ENCODE data around the gene GNG7.

Gene GNG7

DNA sequence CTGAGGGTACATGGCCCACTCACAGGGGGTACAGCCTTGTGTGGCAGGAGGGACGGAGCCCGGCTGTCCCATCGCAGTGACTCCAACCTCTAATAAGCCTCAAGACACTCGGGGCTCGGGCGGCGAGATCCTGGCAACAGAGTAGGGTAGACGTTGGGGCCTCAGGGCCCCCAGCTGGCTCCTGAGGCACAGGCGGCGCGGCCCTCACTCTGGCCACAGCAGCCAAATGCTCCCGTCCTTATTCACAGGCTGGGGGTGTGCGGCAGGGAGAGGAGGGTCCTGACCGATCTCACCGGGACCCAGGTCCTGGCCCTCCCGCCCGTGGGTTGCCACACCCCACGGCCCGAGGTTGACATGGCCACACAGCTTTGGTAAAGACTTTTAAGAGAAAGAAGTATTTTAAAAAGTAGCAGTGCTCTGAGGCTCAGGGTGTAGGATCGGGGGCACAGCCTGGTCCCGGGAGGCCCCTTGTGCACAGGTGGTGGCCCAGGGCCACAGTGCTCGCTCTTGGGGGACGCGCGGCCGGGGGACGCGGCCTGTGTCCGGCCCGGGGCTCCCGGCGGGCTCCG is 29.7 kb upstream of the GNG7 start:
- no peak for ATAC-seq
- no peak for TF ChIP-seq ZFP3 (CRISPR knock-in tag; IDR thresholded peaks at IDR 0.05)
- TF ChIP-seq, protein P1, sequence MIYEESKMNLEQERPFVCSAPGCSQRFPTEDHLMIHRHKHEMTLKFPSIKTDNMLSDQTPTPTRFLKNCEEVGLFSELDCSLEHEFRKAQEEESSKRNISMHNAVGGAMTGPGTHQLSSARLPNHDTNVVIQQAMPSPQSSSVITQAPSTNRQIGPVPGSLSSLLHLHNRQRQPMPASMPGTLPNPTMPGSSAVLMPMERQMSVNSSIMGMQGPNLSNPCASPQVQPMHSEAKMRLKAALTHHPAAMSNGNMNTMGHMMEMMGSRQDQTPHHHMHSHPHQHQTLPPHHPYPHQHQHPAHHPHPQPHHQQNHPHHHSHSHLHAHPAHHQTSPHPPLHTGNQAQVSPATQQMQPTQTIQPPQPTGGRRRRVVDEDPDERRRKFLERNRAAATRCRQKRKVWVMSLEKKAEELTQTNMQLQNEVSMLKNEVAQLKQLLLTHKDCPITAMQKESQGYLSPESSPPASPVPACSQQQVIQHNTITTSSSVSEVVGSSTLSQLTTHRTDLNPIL (CRISPR knock-in tag; IDR thresholded peaks at IDR 0.05; ENCODE audit: low read depth), result no peak
- no peak for TF ChIP-seq ZNF70 (CRISPR knock-in tag; IDR thresholded peaks at IDR 0.05)
- no peak for TF ChIP-seq ARNTL (CRISPR knock-in tag; IDR thresholded peaks at IDR 0.05; ENCODE audit: borderline replicate concordance, low read depth)
- no peak for TF ChIP-seq BACH2 (CRISPR knock-in tag; IDR thresholded peaks at IDR 0.05; ENCODE audit: borderline replicate concordance)
- TF ChIP-seq CSDC2 (CRISPR knock-in tag; IDR thresholded peaks at IDR 0.05), result no peak
- no peak for TF ChIP-seq RARB (CRISPR knock-in tag; IDR thresholded peaks at IDR 0.05)
- TF ChIP-seq, protein P2, sequence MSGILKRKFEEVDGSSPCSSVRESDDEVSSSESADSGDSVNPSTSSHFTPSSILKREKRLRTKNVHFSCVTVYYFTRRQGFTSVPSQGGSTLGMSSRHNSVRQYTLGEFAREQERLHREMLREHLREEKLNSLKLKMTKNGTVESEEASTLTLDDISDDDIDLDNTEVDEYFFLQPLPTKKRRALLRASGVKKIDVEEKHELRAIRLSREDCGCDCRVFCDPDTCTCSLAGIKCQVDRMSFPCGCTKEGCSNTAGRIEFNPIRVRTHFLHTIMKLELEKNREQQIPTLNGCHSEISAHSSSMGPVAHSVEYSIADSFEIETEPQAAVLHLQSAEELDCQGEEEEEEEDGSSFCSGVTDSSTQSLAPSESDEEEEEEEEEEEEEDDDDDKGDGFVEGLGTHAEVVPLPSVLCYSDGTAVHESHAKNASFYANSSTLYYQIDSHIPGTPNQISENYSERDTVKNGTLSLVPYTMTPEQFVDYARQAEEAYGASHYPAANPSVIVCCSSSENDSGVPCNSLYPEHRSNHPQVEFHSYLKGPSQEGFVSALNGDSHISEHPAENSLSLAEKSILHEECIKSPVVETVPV (CRISPR knock-in tag; IDR thresholded peaks at IDR 0.05), result no peak
- TF ChIP-seq SNAI2 (CRISPR knock-in tag; IDR thresholded peaks at IDR 0.05), result no peak
- no peak for TF ChIP-seq ZNF8 (CRISPR knock-in tag; IDR thresholded peaks at IDR 0.05)
- TF ChIP-seq, protein P3, sequence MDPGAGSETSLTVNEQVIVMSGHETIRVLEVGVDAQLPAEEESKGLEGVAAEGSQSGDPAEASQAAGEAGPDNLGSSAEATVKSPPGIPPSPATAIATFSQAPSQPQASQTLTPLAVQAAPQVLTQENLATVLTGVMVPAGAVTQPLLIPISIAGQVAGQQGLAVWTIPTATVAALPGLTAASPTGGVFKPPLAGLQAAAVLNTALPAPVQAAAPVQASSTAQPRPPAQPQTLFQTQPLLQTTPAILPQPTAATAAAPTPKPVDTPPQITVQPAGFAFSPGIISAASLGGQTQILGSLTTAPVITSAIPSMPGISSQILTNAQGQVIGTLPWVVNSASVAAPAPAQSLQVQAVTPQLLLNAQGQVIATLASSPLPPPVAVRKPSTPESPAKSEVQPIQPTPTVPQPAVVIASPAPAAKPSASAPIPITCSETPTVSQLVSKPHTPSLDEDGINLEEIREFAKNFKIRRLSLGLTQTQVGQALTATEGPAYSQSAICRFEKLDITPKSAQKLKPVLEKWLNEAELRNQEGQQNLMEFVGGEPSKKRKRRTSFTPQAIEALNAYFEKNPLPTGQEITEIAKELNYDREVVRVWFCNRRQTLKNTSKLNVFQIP (CRISPR knock-in tag; IDR thresholded peaks at IDR 0.05; ENCODE audit: borderline replicate concordance, low read depth), result no peak
- TF ChIP-seq ZNF565 (CRISPR knock-in tag; conservative IDR thresholded peaks at IDR 0.05; ENCODE audit: low read depth), result no peak

DNA sequence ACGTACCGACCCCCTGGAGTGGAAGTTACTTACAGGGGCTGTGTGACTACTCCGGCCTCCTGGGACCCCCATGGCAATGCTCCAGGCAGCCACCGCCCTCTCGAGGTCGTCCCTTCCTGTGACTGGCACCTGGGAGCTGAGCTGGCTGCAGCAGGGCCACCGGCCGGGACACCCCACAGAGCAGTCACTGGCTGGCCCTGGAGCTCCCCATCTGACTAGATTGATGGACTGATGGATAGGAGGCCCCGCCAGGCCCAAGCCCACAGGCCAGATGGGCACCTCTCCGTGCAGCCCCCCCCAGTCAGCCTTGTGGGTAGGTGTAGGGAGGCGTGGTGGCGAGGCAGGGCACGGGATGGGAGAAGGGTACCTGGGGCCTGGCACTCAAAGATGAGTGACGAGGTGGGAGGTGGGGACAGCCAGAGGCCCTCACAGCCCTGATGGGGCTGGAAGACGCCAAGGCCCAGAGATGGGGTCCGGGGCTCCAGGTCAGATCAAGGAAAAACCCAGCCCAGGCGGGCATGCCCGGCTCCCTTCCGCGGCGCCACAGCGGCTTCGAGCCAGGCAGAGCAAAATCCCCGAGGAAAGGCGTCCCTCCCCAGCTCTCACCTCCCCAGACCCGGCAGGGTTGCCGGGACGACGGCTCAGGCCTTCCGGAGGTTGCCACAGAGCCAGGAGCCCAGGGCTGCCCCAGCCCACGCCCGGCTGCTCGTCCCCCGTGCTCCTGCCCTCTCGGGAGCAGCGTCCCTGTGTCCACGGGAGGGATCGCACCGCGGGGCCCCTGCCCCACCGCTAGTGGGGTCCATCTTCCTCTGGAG is 28.9 kb upstream of the GNG7 start:
- TF ChIP-seq, protein P2 (CRISPR knock-in tag; IDR thresholded peaks at IDR 0.05), result no peak
- ATAC-seq, result no peak

DNA sequence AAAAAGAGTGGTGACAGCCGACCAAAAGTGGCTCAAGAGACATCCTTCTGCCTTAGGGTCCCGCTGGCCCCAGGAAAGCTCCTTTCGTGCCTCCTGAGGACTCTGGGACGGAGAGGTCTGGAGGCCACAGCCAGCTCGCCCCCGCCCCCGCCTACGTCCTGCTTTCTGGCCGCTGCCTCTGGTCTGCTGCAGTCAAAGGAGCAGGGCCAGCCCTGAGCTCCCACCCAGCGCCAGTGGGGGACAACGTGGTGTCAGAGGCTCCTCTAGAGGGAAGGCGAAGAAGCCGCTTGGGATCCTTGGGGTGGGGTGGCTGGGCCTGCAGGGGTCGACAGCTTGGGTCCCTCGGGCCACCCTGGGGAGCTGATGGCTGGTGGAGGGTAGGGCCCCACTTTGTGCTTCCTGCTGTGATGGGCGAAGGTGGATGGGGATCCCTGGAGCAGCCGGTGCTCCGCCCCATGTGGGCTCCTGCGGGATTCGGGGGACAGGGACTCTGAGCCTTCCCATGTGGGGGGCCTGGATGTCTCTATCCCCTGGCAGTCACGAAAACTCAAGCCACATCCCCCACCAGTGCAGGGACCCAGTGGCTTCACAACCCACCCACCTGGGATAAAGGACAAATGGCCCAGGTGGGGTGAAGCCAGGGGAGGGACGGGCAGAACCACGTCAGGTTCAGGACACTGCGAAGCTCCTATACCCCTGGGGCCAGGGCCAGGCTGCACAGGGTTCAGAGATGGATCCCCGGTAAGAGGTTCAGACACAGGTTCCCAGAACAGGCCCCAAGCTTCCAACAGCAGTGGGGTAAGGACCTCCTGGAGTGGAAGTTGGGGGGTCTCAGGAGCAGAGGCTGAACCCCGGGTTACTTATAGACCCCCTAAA is 27.7 kb upstream of the GNG7 start:
- TF ChIP-seq OSR1 (CRISPR knock-in tag; IDR thresholded peaks at IDR 0.05) (no peak), ZFP30 (CRISPR knock-in tag; IDR thresholded peaks at IDR 0.05) (no peak), ISL1 (CRISPR knock-in tag; IDR thresholded peaks at IDR 0.05) (no peak), CSDC2 (CRISPR knock-in tag; IDR thresholded peaks at IDR 0.05) (no peak), ZNF565 (CRISPR knock-in tag; conservative IDR thresholded peaks at IDR 0.05; ENCODE audit: low read depth) (no peak), ZNF8 (CRISPR knock-in tag; IDR thresholded peaks at IDR 0.05) (no peak), RARB (CRISPR knock-in tag; IDR thresholded peaks at IDR 0.05) (no peak), ZC3H10 (CRISPR knock-in tag; IDR thresholded peaks at IDR 0.05) (no peak), TOX (CRISPR knock-in tag; IDR thresholded peaks at IDR 0.05; ENCODE audit: borderline replicate concordance) (no peak)
- no peak for ATAC-seq

DNA sequence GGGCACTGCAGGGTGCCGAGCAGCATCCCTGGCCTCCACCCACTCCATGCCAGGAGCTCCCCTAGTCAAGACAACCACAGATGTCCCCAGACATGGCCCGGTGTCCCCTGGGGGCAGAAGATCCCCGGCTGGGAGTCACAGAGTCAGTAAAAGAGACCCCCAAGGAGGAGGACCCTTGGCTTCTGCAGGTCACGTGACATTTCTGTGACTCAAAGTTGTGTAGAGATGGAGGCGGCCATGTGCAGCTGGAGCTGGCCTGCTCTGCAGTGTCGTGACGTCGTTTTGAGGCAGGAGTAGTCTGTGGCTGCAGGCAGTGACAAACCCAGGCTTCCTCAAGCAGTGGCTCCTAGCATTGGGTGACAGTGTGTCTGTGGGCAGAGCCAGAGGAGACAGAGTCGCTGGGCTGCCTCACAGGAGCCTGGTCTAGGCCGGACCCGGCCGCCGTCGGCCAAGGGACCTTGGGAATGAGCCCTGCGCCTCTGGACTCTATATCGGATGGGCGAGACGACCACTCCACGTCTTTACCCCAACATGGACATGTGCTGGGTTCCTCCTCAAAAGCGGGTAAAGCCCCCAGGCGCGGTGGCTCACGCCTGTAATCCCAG is 26.4 kb upstream of the GNG7 start:
- no peak for ATAC-seq
- no peak for TF ChIP-seq ZC3H10 (CRISPR knock-in tag; IDR thresholded peaks at IDR 0.05)
- TF ChIP-seq, protein P4, sequence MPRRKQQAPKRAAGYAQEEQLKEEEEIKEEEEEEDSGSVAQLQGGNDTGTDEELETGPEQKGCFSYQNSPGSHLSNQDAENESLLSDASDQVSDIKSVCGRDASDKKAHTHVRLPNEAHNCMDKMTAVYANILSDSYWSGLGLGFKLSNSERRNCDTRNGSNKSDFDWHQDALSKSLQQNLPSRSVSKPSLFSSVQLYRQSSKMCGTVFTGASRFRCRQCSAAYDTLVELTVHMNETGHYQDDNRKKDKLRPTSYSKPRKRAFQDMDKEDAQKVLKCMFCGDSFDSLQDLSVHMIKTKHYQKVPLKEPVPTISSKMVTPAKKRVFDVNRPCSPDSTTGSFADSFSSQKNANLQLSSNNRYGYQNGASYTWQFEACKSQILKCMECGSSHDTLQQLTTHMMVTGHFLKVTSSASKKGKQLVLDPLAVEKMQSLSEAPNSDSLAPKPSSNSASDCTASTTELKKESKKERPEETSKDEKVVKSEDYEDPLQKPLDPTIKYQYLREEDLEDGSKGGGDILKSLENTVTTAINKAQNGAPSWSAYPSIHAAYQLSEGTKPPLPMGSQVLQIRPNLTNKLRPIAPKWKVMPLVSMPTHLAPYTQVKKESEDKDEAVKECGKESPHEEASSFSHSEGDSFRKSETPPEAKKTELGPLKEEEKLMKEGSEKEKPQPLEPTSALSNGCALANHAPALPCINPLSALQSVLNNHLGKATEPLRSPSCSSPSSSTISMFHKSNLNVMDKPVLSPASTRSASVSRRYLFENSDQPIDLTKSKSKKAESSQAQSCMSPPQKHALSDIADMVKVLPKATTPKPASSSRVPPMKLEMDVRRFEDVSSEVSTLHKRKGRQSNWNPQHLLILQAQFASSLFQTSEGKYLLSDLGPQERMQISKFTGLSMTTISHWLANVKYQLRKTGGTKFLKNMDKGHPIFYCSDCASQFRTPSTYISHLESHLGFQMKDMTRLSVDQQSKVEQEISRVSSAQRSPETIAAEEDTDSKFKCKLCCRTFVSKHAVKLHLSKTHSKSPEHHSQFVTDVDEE (CRISPR knock-in tag; IDR thresholded peaks at IDR 0.05), result no peak
- TF ChIP-seq GLIS3 (CRISPR knock-in tag; IDR thresholded peaks at IDR 0.05), result no peak
- TF ChIP-seq, protein P2 (CRISPR knock-in tag; IDR thresholded peaks at IDR 0.05), result no peak
- TF ChIP-seq ZNF70 (CRISPR knock-in tag; IDR thresholded peaks at IDR 0.05), result no peak
- TF ChIP-seq, protein P5, sequence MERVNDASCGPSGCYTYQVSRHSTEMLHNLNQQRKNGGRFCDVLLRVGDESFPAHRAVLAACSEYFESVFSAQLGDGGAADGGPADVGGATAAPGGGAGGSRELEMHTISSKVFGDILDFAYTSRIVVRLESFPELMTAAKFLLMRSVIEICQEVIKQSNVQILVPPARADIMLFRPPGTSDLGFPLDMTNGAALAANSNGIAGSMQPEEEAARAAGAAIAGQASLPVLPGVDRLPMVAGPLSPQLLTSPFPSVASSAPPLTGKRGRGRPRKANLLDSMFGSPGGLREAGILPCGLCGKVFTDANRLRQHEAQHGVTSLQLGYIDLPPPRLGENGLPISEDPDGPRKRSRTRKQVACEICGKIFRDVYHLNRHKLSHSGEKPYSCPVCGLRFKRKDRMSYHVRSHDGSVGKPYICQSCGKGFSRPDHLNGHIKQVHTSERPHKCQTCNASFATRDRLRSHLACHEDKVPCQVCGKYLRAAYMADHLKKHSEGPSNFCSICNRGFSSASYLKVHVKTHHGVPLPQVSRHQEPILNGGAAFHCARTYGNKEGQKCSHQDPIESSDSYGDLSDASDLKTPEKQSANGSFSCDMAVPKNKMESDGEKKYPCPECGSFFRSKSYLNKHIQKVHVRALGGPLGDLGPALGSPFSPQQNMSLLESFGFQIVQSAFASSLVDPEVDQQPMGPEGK (CRISPR knock-in tag; IDR thresholded peaks at IDR 0.05; ENCODE audit: borderline replicate concordance), result no peak
- TF ChIP-seq ARNTL (CRISPR knock-in tag; IDR thresholded peaks at IDR 0.05; ENCODE audit: borderline replicate concordance, low read depth), result no peak
- no peak for TF ChIP-seq ZNF8 (CRISPR knock-in tag; IDR thresholded peaks at IDR 0.05)
- TF ChIP-seq OSR1 (CRISPR knock-in tag; IDR thresholded peaks at IDR 0.05), result no peak
